Trophoblast cell (in vitro differentiated cells and primary cell): ENCODE measurements around the gene FKBP10.

Source experiments
- DNase-seq, 2 donors: peaks; one replicate each; pipeline ENCODE4 v3.0.0-alpha.2; 2016
- H2AFZ ChIP-seq: 2 replicates; pipeline ENCODE4 v1.6.1; 2013; ENCODE audit warnings: low read length, moderate library complexity, mild to moderate bottlenecking; ENCODE audit not compliant: insufficient read depth, poor library complexity
- H2AK5ac ChIP-seq: 2 replicates; pipeline ENCODE4 v1.6.1; 2013; ENCODE audit warnings: mild to moderate bottlenecking, low read length
- H2BK120ac ChIP-seq: 2 replicates; pipeline ENCODE4 v1.6.1; 2013; ENCODE audit warnings: low read length, mild to moderate bottlenecking, moderate library complexity; ENCODE audit not compliant: insufficient read depth, poor library complexity
- H2BK12ac ChIP-seq: 2 replicates; pipeline ENCODE4 v1.6.1; 2013; ENCODE audit warnings: mild to moderate bottlenecking, low read length, moderate library complexity
- H2BK5ac ChIP-seq: 2 replicates; pipeline ENCODE4 v1.6.1; 2013; ENCODE audit warnings: low read length, low read depth, moderate library complexity, mild to moderate bottlenecking; ENCODE audit not compliant: poor library complexity
- H3K14ac ChIP-seq: 2 replicates; pipeline ENCODE4 v1.6.1; 2013; ENCODE audit warnings: mild to moderate bottlenecking, low read length
- H3K18ac ChIP-seq: 2 replicates; pipeline ENCODE4 v1.6.1; 2013; ENCODE audit warnings: mild to moderate bottlenecking, low read length
- H3K23ac ChIP-seq: 2 replicates; pipeline ENCODE4 v1.6.1; 2013; ENCODE audit warnings: low read length
- H3K27ac ChIP-seq: 2 replicates; pipeline ENCODE4 v1.5.1; 2013; ENCODE audit warnings: low read depth, mild to moderate bottlenecking, inconsistent platforms, low read length, moderate library complexity
- H3K27me3 ChIP-seq: 2 replicates; pipeline ENCODE4 v1.6.1; 2013; ENCODE audit warnings: inconsistent platforms, mild to moderate bottlenecking, low read length, moderate library complexity; ENCODE audit not compliant: insufficient read depth
- H3K36me3 ChIP-seq, 2 experiments: 1 replicate in 1 of 2; 2 replicates in 1 of 2; pipeline ENCODE4 v1.6.1; 2013; ENCODE audit warnings: low read length in 2 of 2, mild to moderate bottlenecking in 2 of 2, moderate library complexity in 1 of 2; ENCODE audit not compliant: insufficient read depth in 2 of 2, control insufficient read depth in 1 of 2
- H3K4ac ChIP-seq: 2 replicates; pipeline ENCODE4 v1.6.1; 2013; ENCODE audit warnings: low read depth, mild to moderate bottlenecking, low read length, moderate library complexity
- H3K4me1 ChIP-seq, 2 experiments: 1 replicate in 1 of 2; 2 replicates in 1 of 2; pipeline ENCODE4 v1.6.1; 2013; ENCODE audit warnings: low read length in 2 of 2, mild to moderate bottlenecking in 2 of 2, moderate library complexity in 1 of 2; ENCODE audit not compliant: insufficient read depth in 2 of 2, control insufficient read depth in 1 of 2
- H3K4me2 ChIP-seq: 2 replicates; pipeline ENCODE4 v1.6.1; 2013; ENCODE audit warnings: inconsistent platforms, mild to moderate bottlenecking, low read length, moderate library complexity
- H3K4me3 ChIP-seq: 2 replicates; pipeline ENCODE4 v1.5.1; 2013; ENCODE audit warnings: mild to moderate bottlenecking, low read depth, low read length, inconsistent platforms
- H3K79me1 ChIP-seq: one replicate; pipeline ENCODE4 v1.6.1; 2013; ENCODE audit warnings: low read length
- H3K79me2 ChIP-seq: 2 replicates; pipeline ENCODE4 v1.6.1; 2013; ENCODE audit warnings: low read length, mild to moderate bottlenecking; ENCODE audit not compliant: control insufficient read depth, insufficient read depth, poor library complexity
- H3K9ac ChIP-seq: 2 replicates; pipeline ENCODE4 v1.6.1; 2013; ENCODE audit warnings: mild to moderate bottlenecking, low read length
- H3K9me3 ChIP-seq: 2 replicates; pipeline ENCODE4 v1.6.1; 2013; ENCODE audit warnings: low read depth, mild to moderate bottlenecking, control low read depth, inconsistent platforms, low read length; ENCODE audit not compliant: insufficient read depth
- H4K12ac ChIP-seq: 2 replicates; pipeline ENCODE4 v1.6.1; 2013; ENCODE audit warnings: low read depth, mild to moderate bottlenecking, low read length, moderate library complexity
- H4K8ac ChIP-seq: 2 replicates; pipeline ENCODE4 v1.6.1; 2013; ENCODE audit warnings: low read depth, mild to moderate bottlenecking, low read length, moderate library complexity
- H4K91ac ChIP-seq: one replicate; pipeline ENCODE4 v1.6.1; 2013; ENCODE audit warnings: low read depth, mild to moderate bottlenecking, low read length, moderate library complexity
- WGBS: extraction: QIAGEN DNeasy Blood & Tissue Kit; methylation state at CpG from one replicate; pipeline ENCODE4 v1.1.7; 2013; ENCODE audit warnings: missing lambda C conversion rate; ENCODE audit not compliant: insufficient read length, insufficient coverage; ENCODE audit errors: extremely low coverage; 5-methylcytosine and 5-hydroxymethylcytosine counted together

Gene FKBP10

GRCh38 chr17:41868568-41868967 is 55.8 kb downstream of the FKBP10 start:
- no peak overlapping the region for H3K4me3 ChIP-seq
- no peak overlapping the region for H3K9ac ChIP-seq
- no peak overlapping the region for H3K27ac ChIP-seq
- H3K23ac ChIP-seq: no peak overlapping the region
- no peak for DNase-seq
- H3K79me2 ChIP-seq: peaks cover 5% of the 10 kb centered on the region
- H2BK5ac ChIP-seq: no peak overlapping the region
- WGBS: no CpG with 5 or more reads among the region's 3 CpGs
- H3K79me1 ChIP-seq: peaks cover 6% of the 10 kb centered on the region
- H4K8ac ChIP-seq: no peak overlapping the region
- peaks cover 40 to 52% of the 10 kb centered on the region in 2 experiments for H3K36me3 ChIP-seq
- H3K4me1 ChIP-seq: peaks cover 0 to under 1% of the 10 kb centered on the region in 2 experiments
- no peaks in the 10 kb centered on the region for H3K27me3 ChIP-seq
- no peak overlapping the region for H2AK5ac ChIP-seq
- H3K4ac ChIP-seq: no peak overlapping the region
- no peak overlapping the region for H2AFZ ChIP-seq
- no peaks in the 10 kb centered on the region for H3K9me3 ChIP-seq
- H4K12ac ChIP-seq: no peak overlapping the region
- H3K4me2 ChIP-seq: no peak overlapping the region
- H2BK120ac ChIP-seq: no peak overlapping the region
- no peak overlapping the region for H4K91ac ChIP-seq
- no peak overlapping the region for H3K18ac ChIP-seq
- no peak overlapping the region for H2BK12ac ChIP-seq
- no peak overlapping the region for H3K14ac ChIP-seq

DNA sequence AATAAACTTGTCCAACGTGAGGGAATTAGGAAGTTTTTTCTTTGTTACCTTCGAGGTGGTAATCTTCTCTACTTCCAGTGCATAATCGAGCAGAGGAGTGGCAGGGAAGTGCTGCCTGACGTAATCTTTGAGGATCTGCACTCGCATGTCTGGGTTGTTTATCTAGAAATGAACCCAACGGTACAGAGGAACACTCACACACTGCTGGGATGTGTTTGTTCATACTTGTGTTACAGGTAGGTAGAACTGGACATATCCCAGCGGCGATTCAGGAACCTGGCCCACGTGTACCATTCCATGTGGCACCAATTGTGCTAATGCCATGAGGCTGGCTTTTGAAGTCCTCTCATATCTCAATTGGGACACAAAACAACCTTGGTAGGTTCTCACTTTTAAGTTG is 56.6 kb downstream of the FKBP10 start:
- H3K27me3 ChIP-seq: no peaks in the 10 kb centered on the region
- no peak overlapping the region for H3K4me2 ChIP-seq
- no peak for DNase-seq
- no peak overlapping the region for H3K4me3 ChIP-seq
- no peak overlapping the region for H2BK12ac ChIP-seq
- no peak overlapping the region for H3K27ac ChIP-seq
- H2BK120ac ChIP-seq: no peak overlapping the region
- peaks cover 6% of the 10 kb centered on the region for H3K79me1 ChIP-seq
- H4K12ac ChIP-seq: no peak overlapping the region
- H3K36me3 ChIP-seq: peaks cover 47 to 60% of the 10 kb centered on the region in 2 experiments
- H2AFZ ChIP-seq: no peak overlapping the region
- WGBS: no CpG with 5 or more reads among the region's 9 CpGs
- no peak overlapping the region for H4K8ac ChIP-seq
- no peaks in the 10 kb centered on the region for H3K4me1 ChIP-seq
- H4K91ac ChIP-seq: no peak overlapping the region
- H3K9me3 ChIP-seq: no peaks in the 10 kb centered on the region
- no peak overlapping the region for H3K4ac ChIP-seq
- H3K79me2 ChIP-seq: peaks cover 5% of the 10 kb centered on the region
- no peak overlapping the region for H2AK5ac ChIP-seq
- H3K14ac ChIP-seq: no peak overlapping the region
- H2BK5ac ChIP-seq: no peak overlapping the region
- H3K9ac ChIP-seq: no peak overlapping the region
- H3K18ac ChIP-seq: no peak overlapping the region
- no peak overlapping the region for H3K23ac ChIP-seq

DNA sequence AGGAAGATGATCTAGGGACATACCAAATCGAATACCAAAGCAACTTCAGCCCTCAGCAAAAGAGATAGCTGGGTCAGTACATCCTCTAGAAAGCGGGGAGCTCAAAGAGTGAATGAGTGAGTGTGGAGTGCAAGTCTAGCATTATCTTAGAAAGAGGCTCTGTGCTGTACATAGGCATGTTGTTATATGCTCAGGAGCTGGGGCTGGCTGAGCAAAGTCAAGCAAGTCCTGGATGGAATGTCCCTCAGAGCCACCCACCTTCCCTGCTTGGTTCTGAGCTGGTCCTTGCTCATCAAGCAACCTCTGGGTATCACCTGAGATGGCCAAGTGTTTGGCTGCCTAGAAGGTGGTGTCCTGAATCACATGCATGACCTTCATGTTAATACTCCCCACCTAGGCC is 57.3 kb downstream of the FKBP10 start:
- Histone ChIP-seq H2BK120ac (no peak overlapping the region), H3K4me3 (no peak overlapping the region), H4K91ac (no peak overlapping the region), H4K8ac (no peak overlapping the region), H3K9ac (no peak overlapping the region), H2BK12ac (no peak overlapping the region), H2BK5ac (no peak overlapping the region), H3K18ac (no peak overlapping the region), H3K27ac (no peak overlapping the region), H3K4me1 (no peaks in the 10 kb centered on the region), H3K4ac (no peak overlapping the region), H3K4me2 (no peak overlapping the region), H2AFZ (no peak overlapping the region), H3K9me3 (no peaks in the 10 kb centered on the region), H3K23ac (no peak overlapping the region), H3K79me1 (peaks cover under 1% of the 10 kb centered on the region), H2AK5ac (no peak overlapping the region), H4K12ac (no peak overlapping the region), H3K36me3 (peaks cover 49 to 63% of the 10 kb centered on the region in 2 experiments), H3K27me3 (no peaks in the 10 kb centered on the region), H3K79me2 (peaks cover under 1% of the 10 kb centered on the region), H3K14ac (no peak overlapping the region)
- no CpG with 5 or more reads among the region's 2 CpGs for WGBS
- DNase-seq: no peak

GRCh38 chr17:41870627-41871026 is 57.8 kb downstream of the FKBP10 start:
- DNase-seq: no peak

More at GRCh38 chr17:41870627-41871026, 57.8 kb downstream of the FKBP10 start:
- no peaks in the 10 kb centered on the region for H3K9me3 ChIP-seq
- H4K12ac ChIP-seq: no peak overlapping the region
- H4K91ac ChIP-seq: no peak overlapping the region
- H3K4ac ChIP-seq: no peak overlapping the region
- peaks cover 51 to 65% of the 10 kb centered on the region in 2 experiments for H3K36me3 ChIP-seq
- no peak overlapping the region for H2AK5ac ChIP-seq
- H3K4me1 ChIP-seq: no peaks in the 10 kb centered on the region
- no peak overlapping the region for H3K18ac ChIP-seq
- H3K14ac ChIP-seq: no peak overlapping the region
- H3K9ac ChIP-seq: no peak overlapping the region
- H3K27me3 ChIP-seq: no peaks in the 10 kb centered on the region
- H3K79me1 ChIP-seq: no peaks in the 10 kb centered on the region
- no peaks in the 10 kb centered on the region for H3K79me2 ChIP-seq
- no peak overlapping the region for H3K27ac ChIP-seq
- no peak overlapping the region for H2BK12ac ChIP-seq
- no peak overlapping the region for H3K23ac ChIP-seq
- H4K8ac ChIP-seq: no peak overlapping the region
- H2BK120ac ChIP-seq: no peak overlapping the region
- no peak overlapping the region for H2AFZ ChIP-seq
- no peak overlapping the region for H3K4me2 ChIP-seq
- no peak overlapping the region for H2BK5ac ChIP-seq
- no peak overlapping the region for H3K4me3 ChIP-seq
- WGBS: no CpG with 5 or more reads among the region's 7 CpGs
